Astrocyte of the spinal cord (primary cell): ENCODE measurements around the gene PAQR8.

ENCODE experiments used
- DNase-seq: peaks from one replicate; pipeline ENCODE4 v3.0.0; 2011; ENCODE audit warnings: low read depth, low spot score
- H3K4me3 ChIP-seq: 2 replicates; pipeline ENCODE4 v1.5.1; 2011; ENCODE audit warnings: low read depth, mild to moderate bottlenecking, low read length, moderate library complexity
- CTCF ChIP-seq: IDR thresholded peaks from 2 replicates; pipeline ENCODE4 v1.5.1; 2012; ENCODE audit warnings: low read depth, mild to moderate bottlenecking, low read length, inconsistent platforms
- in situ Hi-C: cut with HindIII; loops from 2 replicates; pipeline ENCODE4 v1.10.0; 2017; ENCODE audit warnings: low sequenced_read_pairs

Gene PAQR8

GRCh38 chr6:52365317-52365716 lies 3.4 kb downstream of the PAQR8 start:
- no peak for TF ChIP-seq CTCF
- in situ Hi-C loops, result no loop called here
- no peak for DNase-seq
- no peak overlapping the region for H3K4me3 ChIP-seq

- in situ Hi-C loops, result no loop called here
- no peak overlapping the region for H3K4me3 ChIP-seq
- DNase-seq, result peak; percentile 42
- TF ChIP-seq CTCF, result no peak
Observed at GRCh38 chr6:52365866-52366540, 4.1 kb downstream of the PAQR8 start.

- no peak overlapping the region for H3K4me3 ChIP-seq
- no peak for DNase-seq
- no peak for TF ChIP-seq CTCF
- in situ Hi-C loops, result no loop called here
Observed at GRCh38 chr6:52368002-52368401, 6.1 kb downstream of the PAQR8 start.

- no peak overlapping the region for H3K4me3 ChIP-seq
- in situ Hi-C loops, result no loop called here
- no peak for DNase-seq
- no peak for TF ChIP-seq CTCF
Observed at GRCh38 chr6:52369234-52369633, 7.3 kb downstream of the PAQR8 start.

- no peak for TF ChIP-seq CTCF
- in situ Hi-C loops, result no loop called here
- H3K4me3 ChIP-seq, result no peak overlapping the region
- DNase-seq, result peak; percentile 42
Observed at GRCh38 chr6:52371656-52372191, 9.8 kb downstream of the PAQR8 start.

- in situ Hi-C loops, result no loop called here
- no peak for DNase-seq
- no peak for TF ChIP-seq CTCF
- H3K4me3 ChIP-seq, result no peak overlapping the region
Observed at GRCh38 chr6:52373151-52373690, 11.3 kb downstream of the PAQR8 start.
